ENCODE data around the gene VTN. TPM values are rescaled to one million over a fixed set of nuclear protein-coding genes. Genes with fewer than 3 reads are reported as not detected.

VTN gene
- total RNA-seq, 2 experiments from 2014 or later = 0.16 to 0.17 TPM

DNA sequence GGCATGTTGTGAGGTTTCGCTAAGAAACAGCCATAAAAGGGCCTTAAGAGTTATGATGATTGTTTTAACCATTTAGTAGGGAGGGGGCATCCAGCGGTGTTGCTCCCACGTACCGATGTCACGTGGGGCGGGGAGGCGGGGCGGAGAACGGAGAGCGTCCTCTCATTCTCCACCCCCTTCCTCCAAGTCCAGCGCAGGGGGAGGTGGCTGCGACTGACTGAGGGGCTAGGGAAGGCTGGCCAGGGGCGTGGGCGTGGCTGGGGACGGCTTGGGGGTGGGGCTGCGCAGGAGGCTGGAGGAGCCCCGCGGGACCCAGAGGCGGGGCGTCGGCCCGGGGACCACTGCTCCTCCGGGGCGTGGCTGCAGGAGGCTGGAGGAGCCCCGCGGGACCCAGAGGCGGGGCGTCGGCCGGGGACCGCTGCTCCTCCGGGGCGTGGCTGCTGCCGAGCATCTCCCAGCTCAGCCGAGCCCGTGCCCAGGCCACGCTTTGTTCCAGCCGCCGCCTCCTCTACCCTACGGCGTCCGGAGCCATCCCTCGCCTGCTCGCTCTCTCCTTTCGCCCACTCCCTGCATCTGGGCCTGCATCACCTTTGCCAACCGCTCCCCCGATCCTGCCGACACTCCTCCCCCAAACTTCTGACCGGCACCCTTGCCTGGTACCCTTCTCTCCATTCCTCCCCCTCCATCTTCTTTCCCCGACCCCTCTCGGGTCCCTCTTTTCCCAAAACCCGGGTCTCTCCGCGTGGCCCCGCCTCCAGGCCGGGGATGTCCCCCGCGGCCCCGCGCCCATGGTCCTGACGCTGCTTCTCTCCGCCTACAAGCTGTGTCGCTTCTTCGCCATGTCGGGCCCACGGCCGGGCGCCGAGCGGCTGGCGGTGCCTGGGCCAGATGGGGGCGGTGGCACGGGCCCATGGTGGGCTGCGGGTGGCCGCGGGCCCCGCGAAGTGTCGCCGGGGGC, 1.4 kb upstream of the VTN start, which contains the start of gene SARM1:
Gene SARM1, plus strand, starts transcription at position 450 of the 958 bp plus-strand sequence. Its CDS starts 339 bp downstream, at position 789.
- Mint-ChIP-seq H3K4me1 (ENCODE audit: low read depth) (peaks cover 26% of the 10 kb centered on the region), H3K36me3 (ENCODE audit: low read depth) (peaks cover 4% of the 10 kb centered on the region), H3K27me3 (no peaks in the 10 kb centered on the region), H3K9me3 (no peaks in the 10 kb centered on the region), H3K4me3 (peak within 1 kb of the TSS; percentile 98), H3K27ac (peak within 1 kb of the TSS; percentile 75)
- ChIA-PET CTCF (interaction anchor here (0.7 to 1.8 kb wide), 3 partner anchors 45 to 772 kb away, joined by 3 to 4 read pairs (median 3); no protein-coding TSS in a partner anchor), POLR2A (interaction anchor here (1.7 to 6.1 kb wide), 4 partner anchors 14 to 53 kb away, joined by 6 to 34 read pairs (median 22); partner anchors contain the start of genes IFT20, POLDIP2, TMEM97 and TNFAIP1)
- H3K36me3 ChIP-seq (ENCODE audit: insufficient read depth, low read length) = no peaks in the 10 kb centered on the region
- TF ChIP-seq, protein P1, sequence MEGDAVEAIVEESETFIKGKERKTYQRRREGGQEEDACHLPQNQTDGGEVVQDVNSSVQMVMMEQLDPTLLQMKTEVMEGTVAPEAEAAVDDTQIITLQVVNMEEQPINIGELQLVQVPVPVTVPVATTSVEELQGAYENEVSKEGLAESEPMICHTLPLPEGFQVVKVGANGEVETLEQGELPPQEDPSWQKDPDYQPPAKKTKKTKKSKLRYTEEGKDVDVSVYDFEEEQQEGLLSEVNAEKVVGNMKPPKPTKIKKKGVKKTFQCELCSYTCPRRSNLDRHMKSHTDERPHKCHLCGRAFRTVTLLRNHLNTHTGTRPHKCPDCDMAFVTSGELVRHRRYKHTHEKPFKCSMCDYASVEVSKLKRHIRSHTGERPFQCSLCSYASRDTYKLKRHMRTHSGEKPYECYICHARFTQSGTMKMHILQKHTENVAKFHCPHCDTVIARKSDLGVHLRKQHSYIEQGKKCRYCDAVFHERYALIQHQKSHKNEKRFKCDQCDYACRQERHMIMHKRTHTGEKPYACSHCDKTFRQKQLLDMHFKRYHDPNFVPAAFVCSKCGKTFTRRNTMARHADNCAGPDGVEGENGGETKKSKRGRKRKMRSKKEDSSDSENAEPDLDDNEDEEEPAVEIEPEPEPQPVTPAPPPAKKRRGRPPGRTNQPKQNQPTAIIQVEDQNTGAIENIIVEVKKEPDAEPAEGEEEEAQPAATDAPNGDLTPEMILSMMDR (IDR thresholded peaks at IDR 0.05) = no peak
- H3K27ac ChIP-seq (ENCODE audit: low read depth in 1 of 2, low read length in 2 of 2) = peak within 1 kb of the TSS; percentile 59 to 91
- intact Hi-C loops (cut with DNase I, micrococcal nuclease) = loop anchor here (1.0 to 2.0 kb wide), 3 partner anchors 13 to 53 kb away; partner anchors contain the start of genes IFT20 (in 1 of the 2), TMEM97 (in 1 of the 2) and TNFAIP1 (in 1 of the 2)
- no peaks in the 10 kb centered on the region for H3K9me3 ChIP-seq (ENCODE audit: control insufficient read depth in 1 of 2, insufficient read depth in 1 of 2, low read length in 2 of 2)
- ATAC-seq (ENCODE audit: poor library complexity) (peak; percentile 85), DNase-seq (peak; percentile 53 to 92 (median 74))
- H3K27me3 ChIP-seq (ENCODE audit: control insufficient read depth in 1 of 2, insufficient read depth in 2 of 2, low read length in 2 of 2) = no peaks in the 10 kb centered on the region
- peak within 1 kb of the TSS; percentile 83 for H3K4me3 ChIP-seq (ENCODE audit: low read length)
- peaks cover 22% of the 10 kb centered on the region for H3K4me1 ChIP-seq (ENCODE audit: insufficient read depth, low read length)

DNA sequence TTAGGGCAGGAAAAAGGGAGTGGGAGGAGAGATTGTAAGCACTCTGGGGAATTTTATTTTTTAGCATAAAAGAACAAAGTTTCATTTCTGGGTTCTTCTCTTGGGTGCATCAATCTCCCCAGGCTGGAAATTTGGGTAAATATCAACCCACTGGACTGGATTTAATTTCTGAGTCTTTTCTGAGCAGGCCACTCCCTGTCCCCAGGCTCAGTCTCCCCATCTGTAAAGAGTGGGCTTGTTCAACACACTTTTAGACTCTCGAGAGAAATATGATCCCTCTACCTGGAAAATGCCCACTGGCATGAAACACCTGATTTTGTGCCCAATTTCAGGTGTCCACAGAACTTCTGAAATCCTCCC, 617 bp upstream of the VTN start:
- Mint-ChIP-seq H3K36me3 (ENCODE audit: low read depth) (peaks cover 8% of the 10 kb centered on the region), H3K4me3 (peak overlapping the region; percentile 98), H3K9me3 (no peaks in the 10 kb centered on the region), H3K4me1 (ENCODE audit: low read depth) (peaks cover 26% of the 10 kb centered on the region), H3K27me3 (no peaks in the 10 kb centered on the region), H3K27ac (peak overlapping the region; percentile 75)
- H3K27me3 ChIP-seq (ENCODE audit: control insufficient read depth in 1 of 2, insufficient read depth in 2 of 2, low read length in 2 of 2) = no peaks in the 10 kb centered on the region
- ATAC-seq (ENCODE audit: poor library complexity) (no peak), DNase-seq (no peak)
- peak overlapping the region; percentile 83 for H3K4me3 ChIP-seq (ENCODE audit: low read length)
- TF ChIP-seq, protein P1 (IDR thresholded peaks at IDR 0.05) = no peak
- CTCF ChIA-PET = interaction anchor here (1.8 kb wide), 1 partner anchor 46 kb away, joined by 4 read pairs; no protein-coding TSS in a partner anchor
- POLR2A ChIA-PET = interaction anchor here (1.7 to 6.1 kb wide), 4 partner anchors 14 to 52 kb away, joined by 6 to 34 read pairs (median 22); partner anchors contain the start of genes IFT20, POLDIP2, TMEM97 and TNFAIP1
- no peaks in the 10 kb centered on the region for H3K36me3 ChIP-seq (ENCODE audit: insufficient read depth, low read length)
- intact Hi-C loops (cut with DNase I, micrococcal nuclease) = loop anchor here in 1 of 2 experiments (1.0 kb wide), 1 partner anchor 35 kb away; the partner anchor contains the start of genes IFT20 and TNFAIP1
- no peaks in the 10 kb centered on the region for H3K9me3 ChIP-seq (ENCODE audit: control insufficient read depth in 1 of 2, insufficient read depth in 1 of 2, low read length in 2 of 2)
- H3K27ac ChIP-seq (ENCODE audit: low read depth in 1 of 2, low read length in 2 of 2) = peak overlapping the region; percentile 59 to 80
- H3K4me1 ChIP-seq (ENCODE audit: insufficient read depth, low read length) = peaks cover 22% of the 10 kb centered on the region

DNA sequence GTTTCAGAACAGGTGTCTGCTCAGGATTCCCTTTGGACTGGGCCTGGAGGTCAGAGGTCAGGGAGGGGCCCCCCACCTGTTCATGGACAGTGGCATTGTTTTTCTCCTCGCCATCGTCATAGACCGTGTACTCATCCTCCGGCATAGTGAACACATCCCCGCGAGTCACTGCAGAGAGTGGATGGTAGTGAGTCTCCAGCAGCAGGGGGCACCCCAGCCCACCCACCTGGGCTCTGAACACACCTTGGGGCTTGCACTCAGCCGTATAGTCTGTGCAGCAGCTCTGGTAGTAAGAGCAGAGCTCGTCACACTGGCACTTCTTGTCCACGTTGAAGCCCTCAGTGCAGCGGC, 448 bp downstream of the VTN start:
- Histone ChIP-seq H3K4me3 (ENCODE audit: low read length) (no peak overlapping the region), H3K9me3 (ENCODE audit: control insufficient read depth in 1 of 2, insufficient read depth in 1 of 2, low read length in 2 of 2) (no peaks in the 10 kb centered on the region), H3K27me3 (ENCODE audit: control insufficient read depth in 1 of 2, insufficient read depth in 2 of 2, low read length in 2 of 2) (no peaks in the 10 kb centered on the region), H3K27ac (ENCODE audit: low read depth in 1 of 2, low read length in 2 of 2) (no peak overlapping the region), H3K36me3 (ENCODE audit: insufficient read depth, low read length) (peaks cover 4% of the 10 kb centered on the region), H3K4me1 (ENCODE audit: insufficient read depth, low read length) (peaks cover 22% of the 10 kb centered on the region)
- ATAC-seq (ENCODE audit: poor library complexity) = no peak
- H3K4me1 Mint-ChIP-seq (ENCODE audit: low read depth) = peaks cover 26% of the 10 kb centered on the region
- intact Hi-C loops (cut with DNase I, micrococcal nuclease) = no loop called here
- DNase-seq = peak in 2 of 14 experiments; percentile 34 to 48
- TF ChIP-seq, protein P1 (IDR thresholded peaks at IDR 0.05) = no peak
- ChIA-PET POLR2A (interaction anchor here (2.0 to 6.1 kb wide), 3 partner anchors 13 to 34 kb away, joined by 6 to 34 read pairs (median 31); partner anchors contain the start of genes IFT20, POLDIP2 and TNFAIP1), CTCF (no interaction called here)
- H3K4me3 Mint-ChIP-seq = peak overlapping the region; percentile 98
- peak overlapping the region; percentile 62 for H3K27ac Mint-ChIP-seq
- H3K9me3 Mint-ChIP-seq = no peaks in the 10 kb centered on the region
- H3K27me3 Mint-ChIP-seq = no peaks in the 10 kb centered on the region
- H3K36me3 Mint-ChIP-seq (ENCODE audit: low read depth) = peaks cover 8% of the 10 kb centered on the region

Data from CD4-positive, alpha-beta T cell (primary cell).